ENCODE measurements around the gene GPR146.

Gene GPR146

GRCh38 chr7:1092806-1093501 is 48.6 kb downstream of the GPR146 start:
- Histone ChIP-seq H3K23ac (ENCODE audit: low read length in 2 of 2) (no peak overlapping the region), H3K9ac (ENCODE audit: low read length) (no peak overlapping the region)

DNA sequence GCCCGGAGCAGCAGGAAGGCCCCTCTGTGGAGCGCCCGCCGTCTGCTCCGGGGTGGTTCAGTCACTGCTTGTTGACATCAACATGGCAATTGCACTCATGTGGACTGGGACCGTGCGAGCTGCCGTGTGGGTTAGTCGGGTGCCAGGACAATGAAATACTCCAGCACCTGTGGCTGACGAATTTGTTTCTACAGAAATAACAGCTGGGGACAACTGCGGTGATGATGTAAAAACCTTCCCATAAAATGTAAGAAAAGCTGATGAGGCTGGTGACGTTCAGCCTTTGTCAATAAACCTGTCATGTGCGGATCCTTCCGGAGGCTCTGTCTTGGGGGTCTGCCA is 49.1 kb downstream of the GPR146 start:
- no peak overlapping the region for H3K14ac ChIP-seq (ENCODE audit: low read length in 2 of 2)
- WGBS: 92% methylated on average over 14 of the region's 14 CpGs
- no peaks in the 10 kb centered on the region for H3K9me3 ChIP-seq (ENCODE audit: control insufficient read depth, low read length)
- no peak overlapping the region for H3K27ac ChIP-seq (ENCODE audit: low read length, poor library complexity, severe bottlenecking)
- no peak overlapping the region for H2BK15ac ChIP-seq (ENCODE audit: low read depth, poor library complexity, severe bottlenecking)
- no peak overlapping the region for H4K8ac ChIP-seq (ENCODE audit: low read length)
- no peak overlapping the region for H2AK5ac ChIP-seq (ENCODE audit: low read length, severe bottlenecking)
- H3K4me3 ChIP-seq (ENCODE audit: insufficient read depth in 1 of 2, low read depth in 1 of 2, low read length in 2 of 2): no peak overlapping the region
- DNase-seq: no peak
- H3K4ac ChIP-seq (ENCODE audit: low read depth in 1 of 2, low read length in 2 of 2): no peak overlapping the region
- H3K18ac ChIP-seq (ENCODE audit: low read depth in 1 of 2, low read length in 2 of 2): no peak overlapping the region
- H3K9ac ChIP-seq (ENCODE audit: low read length): no peak overlapping the region
- no peak overlapping the region for H2BK120ac ChIP-seq (ENCODE audit: low read depth, low read length)
- peaks cover 52% of the 10 kb centered on the region for H3K79me1 ChIP-seq (replicated peaks; ENCODE audit: low read length, poor library complexity, severe bottlenecking)
- H3K4me2 ChIP-seq (ENCODE audit: low read length, poor library complexity, severe bottlenecking): no peak overlapping the region
- H2BK5ac ChIP-seq (ENCODE audit: low read depth, low read length, poor library complexity, severe bottlenecking): no peak overlapping the region
- H3K23ac ChIP-seq (ENCODE audit: low read length in 2 of 2): no peak overlapping the region
- peaks cover 40 to 61% of the 10 kb centered on the region in 2 experiments for H3K36me3 ChIP-seq (ENCODE audit: control insufficient read depth in 1 of 2, insufficient read depth in 2 of 2, low read depth in 1 of 2, low read length in 2 of 2)
- H2AFZ ChIP-seq (ENCODE audit: low read depth, low read length): no peak overlapping the region
- no peak overlapping the region for H4K91ac ChIP-seq (ENCODE audit: low read length)
- H3K27me3 ChIP-seq (ENCODE audit: control insufficient read depth in 1 of 2, insufficient read depth in 1 of 2, low read length in 2 of 2): no peaks in the 10 kb centered on the region
- no peak overlapping the region for H2BK12ac ChIP-seq (ENCODE audit: low read length in 2 of 2)
- peaks cover 27% of the 10 kb centered on the region for H3K4me1 ChIP-seq (ENCODE audit: control insufficient read depth, insufficient read depth, low read depth, low read length)

More at GRCh38 chr7:1092806-1093501, 48.6 kb downstream of the GPR146 start:
- Histone ChIP-seq H4K8ac (ENCODE audit: low read length) (no peak overlapping the region), H3K9me3 (ENCODE audit: control insufficient read depth, low read length) (no peaks in the 10 kb centered on the region), H3K14ac (ENCODE audit: low read length in 2 of 2) (no peak overlapping the region), H2AK5ac (ENCODE audit: low read length, severe bottlenecking) (no peak overlapping the region), H2BK120ac (ENCODE audit: low read depth, low read length) (no peak overlapping the region), H3K36me3 (ENCODE audit: control insufficient read depth in 1 of 2, insufficient read depth in 2 of 2, low read depth in 1 of 2, low read length in 2 of 2) (peaks cover 37 to 56% of the 10 kb centered on the region in 2 experiments), H3K4ac (ENCODE audit: low read depth in 1 of 2, low read length in 2 of 2) (no peak overlapping the region), H3K27ac (ENCODE audit: low read length, poor library complexity, severe bottlenecking) (no peak overlapping the region), H2BK12ac (ENCODE audit: low read length in 2 of 2) (no peak overlapping the region), H3K18ac (ENCODE audit: low read depth in 1 of 2, low read length in 2 of 2) (no peak overlapping the region), H4K91ac (ENCODE audit: low read length) (no peak overlapping the region), H2BK5ac (ENCODE audit: low read depth, low read length, poor library complexity, severe bottlenecking) (no peak overlapping the region), H2AFZ (ENCODE audit: low read depth, low read length) (no peak overlapping the region), H3K4me3 (ENCODE audit: insufficient read depth in 1 of 2, low read depth in 1 of 2, low read length in 2 of 2) (no peak overlapping the region), H2BK15ac (ENCODE audit: low read depth, poor library complexity, severe bottlenecking) (no peak overlapping the region), H3K79me1 (replicated peaks; ENCODE audit: low read length, poor library complexity, severe bottlenecking) (peaks cover 53% of the 10 kb centered on the region), H3K4me2 (ENCODE audit: low read length, poor library complexity, severe bottlenecking) (no peak overlapping the region), H3K27me3 (ENCODE audit: control insufficient read depth in 1 of 2, insufficient read depth in 1 of 2, low read length in 2 of 2) (no peaks in the 10 kb centered on the region), H3K4me1 (ENCODE audit: control insufficient read depth, insufficient read depth, low read depth, low read length) (peaks cover 32% of the 10 kb centered on the region)
- no peak for DNase-seq
- WGBS: 94% methylated on average over 40 of the region's 40 CpGs

GRCh38 chr7:1093916-1094508 is 49.7 kb downstream of the GPR146 start:
- Histone ChIP-seq H3K4me3 (ENCODE audit: insufficient read depth in 1 of 2, low read depth in 1 of 2, low read length in 2 of 2) (no peak overlapping the region), H2BK15ac (ENCODE audit: low read depth, poor library complexity, severe bottlenecking) (no peak overlapping the region), H2BK120ac (ENCODE audit: low read depth, low read length) (no peak overlapping the region), H3K9me3 (ENCODE audit: control insufficient read depth, low read length) (no peaks in the 10 kb centered on the region), H3K18ac (ENCODE audit: low read depth in 1 of 2, low read length in 2 of 2) (no peak overlapping the region), H3K4me2 (ENCODE audit: low read length, poor library complexity, severe bottlenecking) (no peak overlapping the region), H3K27ac (ENCODE audit: low read length, poor library complexity, severe bottlenecking) (no peak overlapping the region), H2AFZ (ENCODE audit: low read depth, low read length) (no peak overlapping the region), H2BK12ac (ENCODE audit: low read length in 2 of 2) (no peak overlapping the region), H4K8ac (ENCODE audit: low read length) (no peak overlapping the region), H3K4me1 (ENCODE audit: control insufficient read depth, insufficient read depth, low read depth, low read length) (peaks cover 24% of the 10 kb centered on the region), H3K23ac (ENCODE audit: low read length in 2 of 2) (no peak overlapping the region), H3K27me3 (ENCODE audit: control insufficient read depth in 1 of 2, insufficient read depth in 1 of 2, low read length in 2 of 2) (no peaks in the 10 kb centered on the region), H3K14ac (ENCODE audit: low read length in 2 of 2) (no peak overlapping the region), H3K79me1 (replicated peaks; ENCODE audit: low read length, poor library complexity, severe bottlenecking) (peaks cover 53% of the 10 kb centered on the region), H4K91ac (ENCODE audit: low read length) (no peak overlapping the region), H2BK5ac (ENCODE audit: low read depth, low read length, poor library complexity, severe bottlenecking) (no peak overlapping the region), H3K36me3 (ENCODE audit: control insufficient read depth in 1 of 2, insufficient read depth in 2 of 2, low read depth in 1 of 2, low read length in 2 of 2) (peaks cover 40 to 66% of the 10 kb centered on the region in 2 experiments), H3K4ac (ENCODE audit: low read depth in 1 of 2, low read length in 2 of 2) (no peak overlapping the region), H3K9ac (ENCODE audit: low read length) (no peak overlapping the region), H2AK5ac (ENCODE audit: low read length, severe bottlenecking) (no peak overlapping the region)
- DNase-seq: no peak
- 94% methylated on average over 20 of the region's 20 CpGs for WGBS

GRCh38 chr7:1094870-1095269 is 50.5 kb downstream of the GPR146 start:
- H3K27me3 ChIP-seq (ENCODE audit: control insufficient read depth in 1 of 2, insufficient read depth in 1 of 2, low read length in 2 of 2): no peaks in the 10 kb centered on the region
- peaks cover 28% of the 10 kb centered on the region for H3K4me1 ChIP-seq (ENCODE audit: control insufficient read depth, insufficient read depth, low read depth, low read length)
- WGBS: 91% methylated on average over 14 of the region's 14 CpGs
- H2BK5ac ChIP-seq (ENCODE audit: low read depth, low read length, poor library complexity, severe bottlenecking): no peak overlapping the region
- no peak overlapping the region for H3K4me2 ChIP-seq (ENCODE audit: low read length, poor library complexity, severe bottlenecking)
- H3K27ac ChIP-seq (ENCODE audit: low read length, poor library complexity, severe bottlenecking): no peak overlapping the region
- no peak for DNase-seq
- no peak overlapping the region for H2AK5ac ChIP-seq (ENCODE audit: low read length, severe bottlenecking)
- H4K8ac ChIP-seq (ENCODE audit: low read length): no peak overlapping the region
- H2BK120ac ChIP-seq (ENCODE audit: low read depth, low read length): no peak overlapping the region
- no peak overlapping the region for H3K4ac ChIP-seq (ENCODE audit: low read depth in 1 of 2, low read length in 2 of 2)
- H3K18ac ChIP-seq (ENCODE audit: low read depth in 1 of 2, low read length in 2 of 2): no peak overlapping the region
- H4K91ac ChIP-seq (ENCODE audit: low read length): no peak overlapping the region
- no peak overlapping the region for H2AFZ ChIP-seq (ENCODE audit: low read depth, low read length)
- no peaks in the 10 kb centered on the region for H3K9me3 ChIP-seq (ENCODE audit: control insufficient read depth, low read length)
- H3K4me3 ChIP-seq (ENCODE audit: insufficient read depth in 1 of 2, low read depth in 1 of 2, low read length in 2 of 2): no peak overlapping the region
- H3K14ac ChIP-seq (ENCODE audit: low read length in 2 of 2): no peak overlapping the region
- H3K36me3 ChIP-seq (ENCODE audit: control insufficient read depth in 1 of 2, insufficient read depth in 2 of 2, low read depth in 1 of 2, low read length in 2 of 2): peaks cover 43 to 72% of the 10 kb centered on the region in 2 experiments
- no peak overlapping the region for H2BK12ac ChIP-seq (ENCODE audit: low read length in 2 of 2)
- no peak overlapping the region for H3K23ac ChIP-seq (ENCODE audit: low read length in 2 of 2)
- peaks cover 60% of the 10 kb centered on the region for H3K79me1 ChIP-seq (replicated peaks; ENCODE audit: low read length, poor library complexity, severe bottlenecking)
- no peak overlapping the region for H2BK15ac ChIP-seq (ENCODE audit: low read depth, poor library complexity, severe bottlenecking)
- no peak overlapping the region for H3K9ac ChIP-seq (ENCODE audit: low read length)
